ENCODE measurements around the gene PSAT1. TPM values are rescaled to one million over a fixed set of nuclear protein-coding genes. Genes with fewer than 3 reads are reported as not detected.

The PSAT1 gene
- total RNA-seq, 1 donor from 2014 or later, result 15.2 TPM

DNA sequence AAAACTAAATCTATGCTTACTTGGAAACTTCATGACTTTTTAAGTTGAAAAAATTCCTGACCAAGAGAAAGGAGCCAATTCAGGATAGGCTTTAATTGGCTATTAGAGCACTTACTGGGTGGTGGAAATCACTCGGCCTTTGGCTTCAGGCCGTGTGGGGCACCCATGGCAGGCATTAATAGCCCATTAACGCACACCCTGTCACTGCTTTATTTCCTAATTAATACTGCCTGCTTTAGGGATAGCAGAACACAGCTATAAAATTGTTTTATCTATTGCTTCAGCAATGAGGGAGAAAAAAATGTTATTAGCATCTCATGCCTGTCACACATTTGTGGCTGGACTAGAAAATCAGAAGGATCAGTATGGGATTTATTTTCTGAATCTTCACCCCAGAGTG lies 58.1 kb downstream of the PSAT1 start:
- H3K4me3 Mint-ChIP-seq (ENCODE audit: unreplicated experiment), result no peak overlapping the region
- peaks cover 17% of the 10 kb centered on the region for H3K4me1 Mint-ChIP-seq (ENCODE audit: unreplicated experiment)
- DNase-seq (ENCODE audit: low spot score), result no peak
- H3K27ac Mint-ChIP-seq (ENCODE audit: unreplicated experiment), result no peak overlapping the region
- H3K9me3 Mint-ChIP-seq (ENCODE audit: unreplicated experiment), result no peaks in the 10 kb centered on the region
- TF ChIP-seq, protein P1, sequence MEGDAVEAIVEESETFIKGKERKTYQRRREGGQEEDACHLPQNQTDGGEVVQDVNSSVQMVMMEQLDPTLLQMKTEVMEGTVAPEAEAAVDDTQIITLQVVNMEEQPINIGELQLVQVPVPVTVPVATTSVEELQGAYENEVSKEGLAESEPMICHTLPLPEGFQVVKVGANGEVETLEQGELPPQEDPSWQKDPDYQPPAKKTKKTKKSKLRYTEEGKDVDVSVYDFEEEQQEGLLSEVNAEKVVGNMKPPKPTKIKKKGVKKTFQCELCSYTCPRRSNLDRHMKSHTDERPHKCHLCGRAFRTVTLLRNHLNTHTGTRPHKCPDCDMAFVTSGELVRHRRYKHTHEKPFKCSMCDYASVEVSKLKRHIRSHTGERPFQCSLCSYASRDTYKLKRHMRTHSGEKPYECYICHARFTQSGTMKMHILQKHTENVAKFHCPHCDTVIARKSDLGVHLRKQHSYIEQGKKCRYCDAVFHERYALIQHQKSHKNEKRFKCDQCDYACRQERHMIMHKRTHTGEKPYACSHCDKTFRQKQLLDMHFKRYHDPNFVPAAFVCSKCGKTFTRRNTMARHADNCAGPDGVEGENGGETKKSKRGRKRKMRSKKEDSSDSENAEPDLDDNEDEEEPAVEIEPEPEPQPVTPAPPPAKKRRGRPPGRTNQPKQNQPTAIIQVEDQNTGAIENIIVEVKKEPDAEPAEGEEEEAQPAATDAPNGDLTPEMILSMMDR (IDR thresholded peaks at IDR 0.05; ENCODE audit: unreplicated experiment), result no peak
- no peaks in the 10 kb centered on the region for H3K36me3 Mint-ChIP-seq (ENCODE audit: low read depth, unreplicated experiment)
- no peaks in the 10 kb centered on the region for H3K27me3 Mint-ChIP-seq (ENCODE audit: unreplicated experiment)

DNA sequence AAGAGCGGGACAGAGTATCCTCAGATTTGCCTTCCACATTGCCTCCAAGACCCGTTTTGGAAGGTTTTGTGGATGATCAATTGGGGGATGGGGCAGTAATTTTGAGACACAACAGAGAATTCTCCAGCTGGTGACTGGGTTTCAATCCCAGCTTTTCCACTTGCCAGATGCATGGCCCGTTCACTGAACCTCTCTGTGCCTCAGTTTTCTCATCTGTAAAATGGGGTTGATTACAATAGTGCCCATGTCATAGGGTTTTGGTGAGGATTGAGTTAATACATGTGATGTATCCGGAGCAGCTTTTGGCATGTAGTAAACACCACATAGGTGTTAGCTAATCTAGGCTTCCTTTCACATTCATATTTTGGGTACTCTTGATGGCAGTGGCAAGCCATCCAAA lies 59.7 kb downstream of the PSAT1 start:
- H3K4me3 Mint-ChIP-seq (ENCODE audit: unreplicated experiment), result no peak overlapping the region
- no peaks in the 10 kb centered on the region for H3K36me3 Mint-ChIP-seq (ENCODE audit: low read depth, unreplicated experiment)
- peaks cover 2% of the 10 kb centered on the region for H3K27me3 Mint-ChIP-seq (ENCODE audit: unreplicated experiment)
- H3K9me3 Mint-ChIP-seq (ENCODE audit: unreplicated experiment), result no peaks in the 10 kb centered on the region
- peaks cover 17% of the 10 kb centered on the region for H3K4me1 Mint-ChIP-seq (ENCODE audit: unreplicated experiment)
- no peak overlapping the region for H3K27ac Mint-ChIP-seq (ENCODE audit: unreplicated experiment)
- TF ChIP-seq, protein P1 (IDR thresholded peaks at IDR 0.05; ENCODE audit: unreplicated experiment), result no peak
- DNase-seq (ENCODE audit: low spot score), result no peak

DNA sequence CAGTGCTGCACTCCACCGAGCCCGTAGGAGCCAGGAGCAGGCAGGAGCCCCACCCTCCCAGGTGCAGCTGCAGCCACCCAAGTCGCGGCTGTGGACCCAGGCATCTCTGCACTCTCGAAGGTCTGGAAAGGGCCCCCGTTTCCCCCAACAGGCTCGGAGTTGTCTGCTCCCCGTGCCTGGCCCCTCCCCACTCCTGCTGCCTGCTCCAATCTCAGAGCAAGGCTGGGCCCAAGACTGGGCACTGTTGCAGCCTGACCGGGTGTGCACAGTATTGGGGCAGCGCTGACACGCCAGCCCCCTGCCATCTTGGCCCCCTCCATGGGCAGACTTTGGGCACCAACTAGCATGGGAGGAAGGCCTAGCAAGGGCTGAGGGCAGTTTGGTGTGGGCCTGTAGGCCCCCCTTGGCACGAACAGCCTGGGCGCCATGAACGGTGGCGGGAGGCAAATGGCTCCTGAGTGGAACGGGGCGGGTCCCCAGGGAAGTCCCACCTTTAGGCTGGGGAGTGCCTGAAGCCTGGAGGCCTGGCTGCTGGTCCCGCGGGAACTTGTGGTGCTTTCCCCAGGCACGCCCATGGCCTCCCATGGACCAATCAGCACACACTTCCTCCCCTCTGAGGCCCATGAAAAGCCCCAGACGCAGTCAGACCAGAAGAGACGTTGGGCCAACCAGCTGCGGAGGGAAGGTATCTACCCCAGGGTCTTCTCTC lies 60.4 kb downstream of the PSAT1 start:
- Mint-ChIP-seq H3K9me3 (ENCODE audit: unreplicated experiment) (no peaks in the 10 kb centered on the region), H3K27ac (ENCODE audit: unreplicated experiment) (no peak overlapping the region), H3K27me3 (ENCODE audit: unreplicated experiment) (peaks cover 2% of the 10 kb centered on the region), H3K36me3 (ENCODE audit: low read depth, unreplicated experiment) (no peaks in the 10 kb centered on the region), H3K4me1 (ENCODE audit: unreplicated experiment) (peaks cover 13% of the 10 kb centered on the region), H3K4me3 (ENCODE audit: unreplicated experiment) (no peak overlapping the region)
- no peak for DNase-seq (ENCODE audit: low spot score)
- TF ChIP-seq, protein P1 (IDR thresholded peaks at IDR 0.05; ENCODE audit: unreplicated experiment), result no peak

DNA sequence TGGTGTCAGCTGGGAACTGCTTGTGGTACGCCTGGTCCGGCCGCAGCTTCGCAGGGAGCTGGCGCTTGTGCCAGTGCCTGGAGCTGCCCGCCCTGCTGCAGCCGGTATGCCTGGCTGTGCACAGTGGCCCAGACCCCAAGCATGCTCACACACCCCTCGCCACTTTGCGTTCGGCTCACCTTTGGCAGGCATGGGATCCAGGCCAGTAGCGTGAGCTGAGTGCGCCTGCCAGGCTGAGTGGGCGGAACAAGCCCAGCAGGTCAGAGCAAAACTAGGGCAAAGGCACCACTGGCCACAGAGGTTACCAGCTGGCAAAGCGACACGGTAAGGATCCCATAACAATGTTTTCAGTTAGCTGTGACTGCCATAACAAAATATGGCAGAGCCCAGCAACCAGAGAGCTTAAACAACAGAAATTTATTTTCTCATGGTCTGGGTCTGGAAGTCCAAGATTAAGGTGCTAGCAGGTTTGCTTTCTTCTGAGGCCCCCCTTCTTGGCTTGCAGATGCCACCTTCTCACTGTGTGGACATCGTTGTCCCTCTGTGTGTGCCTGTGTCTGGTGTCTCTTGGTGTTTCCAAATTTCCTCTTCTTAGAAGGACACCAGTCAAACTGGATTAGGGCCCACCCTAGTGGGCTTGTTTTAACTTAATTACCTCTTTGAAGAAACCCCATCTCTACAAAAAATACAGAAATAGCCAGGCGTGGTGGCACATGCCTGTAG lies 61.6 kb downstream of the PSAT1 start:
- H3K9me3 Mint-ChIP-seq (ENCODE audit: unreplicated experiment), result no peaks in the 10 kb centered on the region
- H3K36me3 Mint-ChIP-seq (ENCODE audit: low read depth, unreplicated experiment), result no peaks in the 10 kb centered on the region
- no peak overlapping the region for H3K27ac Mint-ChIP-seq (ENCODE audit: unreplicated experiment)
- H3K27me3 Mint-ChIP-seq (ENCODE audit: unreplicated experiment), result peaks cover 3% of the 10 kb centered on the region
- TF ChIP-seq, protein P1 (IDR thresholded peaks at IDR 0.05; ENCODE audit: unreplicated experiment), result no peak
- DNase-seq (ENCODE audit: low spot score), result no peak
- no peak overlapping the region for H3K4me3 Mint-ChIP-seq (ENCODE audit: unreplicated experiment)
- peaks cover 13% of the 10 kb centered on the region for H3K4me1 Mint-ChIP-seq (ENCODE audit: unreplicated experiment)

DNA sequence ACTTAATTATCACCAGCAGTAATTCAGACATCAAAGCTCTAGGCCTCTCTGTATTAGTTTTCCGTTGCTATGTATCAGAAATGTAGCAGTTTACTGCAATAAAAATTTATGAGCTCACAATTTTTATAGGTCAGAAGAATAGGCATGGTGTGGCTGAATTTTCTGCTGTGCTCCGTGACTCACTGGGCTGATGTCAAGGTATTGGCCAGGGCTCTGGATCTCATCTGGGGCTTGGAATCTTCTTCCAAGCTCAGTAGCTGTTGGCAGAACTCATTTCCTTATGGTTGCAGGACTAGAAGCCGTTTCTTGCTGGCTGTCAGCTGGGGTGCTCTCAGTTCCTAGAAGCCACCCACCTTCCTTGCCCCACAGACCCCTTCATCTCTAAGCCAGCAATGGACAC lies 66.3 kb downstream of the PSAT1 start:
- H3K27me3 Mint-ChIP-seq (ENCODE audit: unreplicated experiment), result peaks cover 3% of the 10 kb centered on the region

More for the DNA sequence above, 66.3 kb downstream of the PSAT1 start:
- Mint-ChIP-seq H3K27ac (ENCODE audit: unreplicated experiment) (no peak overlapping the region), H3K36me3 (ENCODE audit: low read depth, unreplicated experiment) (no peaks in the 10 kb centered on the region), H3K9me3 (ENCODE audit: unreplicated experiment) (no peaks in the 10 kb centered on the region), H3K4me1 (ENCODE audit: unreplicated experiment) (no peaks in the 10 kb centered on the region), H3K4me3 (ENCODE audit: unreplicated experiment) (no peak overlapping the region)
- TF ChIP-seq, protein P1 (IDR thresholded peaks at IDR 0.05; ENCODE audit: unreplicated experiment), result no peak
- DNase-seq (ENCODE audit: low spot score), result no peak
